GM18519 (cell line): Measurements from ENCODE around the gene MAPK14.
"Not testable (repeated sequence)": the region's sequence is repeated elsewhere in the genome, so short reads cannot be mapped to it uniquely, and the experiment has no call there.

ENCODE experiments used
- ATAC-seq: cut with Tn5 transposase; IDR thresholded peaks from one replicate; pipeline ENCODE4 v1.9.1; 2021; ENCODE audit warnings: mild to moderate bottlenecking, moderate library complexity; ENCODE audit not compliant: unreplicated experiment, low FRiP score

The MAPK14 gene

GRCh38 chr6:36120018-36120417 is 92.4 kb downstream of the MAPK14 start:
- ATAC-seq, result no peak

- no peak for ATAC-seq
Observed at GRCh38 chr6:36120539-36120938, 92.9 kb downstream of the MAPK14 start.

- ATAC-seq, result no peak
Observed at GRCh38 chr6:36120979-36121786, 93.6 kb downstream of the MAPK14 start.

GRCh38 chr6:36121787-36122494 is 94.3 kb downstream of the MAPK14 start:
- ATAC-seq, result no peak

GRCh38 chr6:36122495-36123269 is 95.1 kb downstream of the MAPK14 start:
- ATAC-seq, result no peak

GRCh38 chr6:36123270-36124139 is 95.9 kb downstream of the MAPK14 start:
- no peak for ATAC-seq

- ATAC-seq, result not testable (repeated sequence)
Observed at GRCh38 chr6:36124346-36124745, 96.7 kb downstream of the MAPK14 start.

- no peak for ATAC-seq
Observed at GRCh38 chr6:36124881-36125280, 97.3 kb downstream of the MAPK14 start.

- ATAC-seq, result no peak
Observed at GRCh38 chr6:36125575-36125974, 98.0 kb downstream of the MAPK14 start.

GRCh38 chr6:36126121-36126520 is 98.5 kb downstream of the MAPK14 start:
- no peak for ATAC-seq

GRCh38 chr6:36126553-36127458 is 99.2 kb downstream of the MAPK14 start:
- no peak for ATAC-seq

GRCh38 chr6:36127462-36128016 is 99.9 kb downstream of the MAPK14 start:
- ATAC-seq, result no peak

- ATAC-seq, result no peak
Observed at GRCh38 chr6:36128073-36128472, 100.5 kb downstream of the MAPK14 start.

GRCh38 chr6:36128793-36129192 is 101.2 kb downstream of the MAPK14 start:
- ATAC-seq, result no peak

- ATAC-seq, result not testable (repeated sequence)
Observed at GRCh38 chr6:36129334-36129733, 101.7 kb downstream of the MAPK14 start.

GRCh38 chr6:36129941-36130666 is 102.5 kb downstream of the MAPK14 start, which contains the start of gene MAPK13:
TSS of gene MAPK13 (plus strand) at chr6:36130513. CDS start at chr6:36130583, 70 bp downstream.
- no peak for ATAC-seq

- ATAC-seq, result no peak
Observed at GRCh38 chr6:36130667-36131510, 103.3 kb downstream of the MAPK14 start.
